CMK (cell line): ENCODE data around the gene NHERF1.

Source experiments
- DNase-seq: peaks from one replicate; pipeline ENCODE4 v3.0.0-alpha.2; 2010; ENCODE audit warnings: low read depth

Gene NHERF1

GRCh38 chr17:74749279-74750038 lies 1.0 kb downstream of the NHERF1 start:
- DNase-seq = no peak

DNA sequence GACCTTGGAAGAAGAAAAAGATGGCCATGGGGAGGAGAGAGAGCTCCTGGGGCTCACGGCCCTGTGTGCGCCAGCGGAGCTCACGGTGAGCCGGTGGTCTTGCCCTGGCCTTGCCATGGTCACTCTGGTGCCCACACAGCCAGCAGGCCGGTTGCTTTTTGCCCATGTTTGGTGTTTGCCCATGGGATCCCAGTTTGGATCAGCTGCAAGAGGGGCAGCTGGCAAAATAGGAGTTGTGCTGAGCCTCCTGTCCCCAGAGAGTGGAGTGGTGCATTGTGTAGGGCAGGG lies 1.6 kb downstream of the NHERF1 start:
- no peak for DNase-seq

DNA sequence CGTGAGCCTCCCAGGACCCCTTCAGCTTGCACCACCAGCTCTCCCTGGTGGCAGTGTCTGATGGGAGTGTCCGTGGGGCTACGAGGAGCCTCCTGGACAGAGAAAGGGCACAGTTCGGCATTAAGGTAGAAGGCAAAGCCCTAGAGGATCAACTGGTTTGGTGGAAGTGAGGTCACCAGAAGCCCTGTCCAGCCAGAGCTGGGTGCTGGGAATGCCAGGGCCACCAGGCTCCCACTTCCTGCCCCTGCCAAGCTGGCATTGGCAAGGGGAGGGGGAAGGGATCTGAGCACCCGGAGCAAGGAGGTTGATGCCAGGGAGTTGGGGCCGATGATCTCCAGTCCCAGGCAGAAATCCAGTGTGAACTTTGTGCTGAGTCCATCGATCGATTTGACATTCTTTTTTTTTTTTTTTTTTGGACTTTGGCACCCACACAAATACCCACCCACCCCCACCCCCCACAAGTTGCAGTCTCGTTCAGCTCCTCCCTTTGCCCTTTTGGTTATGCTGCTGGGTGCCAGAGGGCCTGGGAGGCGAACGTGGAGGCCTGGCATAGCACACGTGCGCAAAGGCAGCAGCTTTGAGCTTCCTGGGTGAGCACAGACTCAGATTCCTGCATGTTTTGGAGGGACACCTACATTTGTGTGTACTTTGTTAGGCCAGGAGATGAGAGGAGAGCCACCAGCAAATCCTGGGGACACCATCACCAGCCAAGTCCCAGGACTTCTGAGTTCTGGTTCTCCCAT lies 2.1 kb downstream of the NHERF1 start:
- DNase-seq = no peak

GRCh38 chr17:74752415-74752814 lies 4.0 kb downstream of the NHERF1 start:
- no peak for DNase-seq

GRCh38 chr17:74752822-74753401 lies 4.5 kb downstream of the NHERF1 start:
- DNase-seq = no peak

DNA sequence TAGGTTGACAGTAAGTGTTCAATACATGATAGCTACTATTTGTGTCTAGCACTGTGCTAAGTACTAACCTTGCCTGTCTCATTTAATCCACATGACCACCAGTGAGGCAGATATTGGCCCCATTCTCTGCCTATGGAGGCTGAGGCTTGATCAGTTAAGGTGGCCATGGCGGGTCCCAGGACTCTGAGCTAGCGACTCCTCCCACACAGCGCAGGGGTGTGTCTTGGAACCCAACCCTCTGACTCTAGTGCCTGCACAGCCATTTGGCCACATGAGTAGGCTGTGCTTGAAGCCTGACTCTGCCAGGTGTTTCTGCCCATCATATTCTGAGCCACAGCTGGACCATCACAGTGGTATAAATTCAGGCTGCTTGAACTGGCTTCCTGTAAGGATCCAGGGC lies 6.4 kb downstream of the NHERF1 start:
- no peak for DNase-seq

DNA sequence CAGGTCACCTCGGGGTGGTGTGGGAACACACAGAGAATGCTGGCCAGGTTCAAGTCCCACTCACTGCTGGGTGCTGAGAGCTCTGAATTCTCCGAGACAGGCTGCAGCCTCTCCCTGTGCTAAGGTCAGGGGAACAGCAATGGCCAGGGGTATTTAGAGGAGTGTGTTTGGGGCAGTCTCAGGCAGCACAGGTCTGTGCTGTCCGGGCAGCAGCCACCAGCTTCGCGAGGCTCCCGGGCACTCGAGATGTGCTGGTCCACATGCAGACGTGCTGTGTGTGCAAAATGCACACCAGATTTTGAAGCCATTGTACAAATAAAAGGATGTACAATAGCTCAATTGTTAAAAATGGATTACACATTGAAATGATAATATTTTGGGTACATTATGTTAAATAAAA lies 7.1 kb downstream of the NHERF1 start:
- DNase-seq = no peak

GRCh38 chr17:74756891-74757290 lies 8.5 kb downstream of the NHERF1 start:
- no peak for DNase-seq

GRCh38 chr17:74757502-74757901 lies 9.1 kb downstream of the NHERF1 start:
- no peak for DNase-seq

DNA sequence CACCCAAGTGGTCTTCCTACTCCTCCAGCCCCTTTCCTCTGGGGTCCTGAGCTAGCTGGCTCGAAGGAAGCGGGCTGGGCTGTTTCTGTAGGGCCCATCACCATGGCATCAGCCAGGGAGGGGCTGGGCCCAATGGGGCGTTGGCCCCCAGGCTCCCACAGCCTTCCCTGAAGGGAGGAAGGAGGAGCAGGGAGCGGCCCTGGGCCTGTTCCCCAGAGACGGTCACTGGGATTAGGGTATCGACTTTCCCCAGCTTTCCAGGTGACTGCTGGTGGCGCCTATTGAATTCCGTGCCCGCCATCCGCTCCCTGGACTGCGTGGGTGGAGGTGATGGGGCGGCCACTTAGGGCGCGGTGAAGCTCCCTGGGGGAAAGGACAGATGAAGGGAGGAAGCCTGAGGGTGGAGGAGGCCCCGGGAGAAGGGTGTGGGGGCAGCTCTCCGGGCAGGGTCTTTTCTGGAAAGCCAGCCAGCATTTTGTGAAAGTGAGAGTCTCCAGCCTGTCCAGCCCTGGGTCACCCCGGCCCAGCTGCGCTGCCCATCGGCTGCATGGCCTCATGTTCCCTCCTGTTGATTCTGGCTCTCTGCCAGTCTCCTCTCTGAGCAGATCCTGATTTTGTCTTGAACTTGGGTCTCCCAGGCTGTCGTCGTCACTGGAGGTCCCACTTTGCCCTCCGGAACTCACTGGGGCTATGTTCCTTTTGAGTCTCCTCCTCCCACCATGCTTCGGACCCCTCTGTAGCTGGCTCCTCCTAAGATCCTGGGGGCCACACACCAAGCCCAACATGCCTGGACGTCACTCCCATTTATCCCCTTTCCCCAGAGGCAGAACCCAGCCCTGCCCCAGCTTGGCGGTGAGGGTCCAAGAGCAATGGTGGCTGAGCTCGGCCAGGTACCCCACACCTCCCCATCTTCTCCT lies 9.8 kb downstream of the NHERF1 start:
- no peak for DNase-seq

DNA sequence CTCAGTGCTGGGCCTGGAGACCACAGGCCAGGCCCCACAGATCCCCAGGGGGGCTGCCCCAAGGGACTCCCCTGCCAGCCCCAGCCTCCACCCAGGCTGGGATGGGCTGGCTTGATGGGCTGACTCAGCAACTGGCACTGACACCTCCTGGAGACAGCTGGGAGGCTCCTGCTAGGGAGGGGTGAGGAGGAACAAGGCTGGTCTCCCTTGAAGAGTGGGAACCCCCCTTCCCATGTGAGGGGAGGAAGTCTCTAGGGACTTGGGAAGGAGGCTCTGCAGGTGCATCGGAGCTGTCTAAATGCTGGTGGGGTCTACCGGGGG lies 10.4 kb downstream of the NHERF1 start:
- no peak for DNase-seq

- DNase-seq = no peak
Observed at GRCh38 chr17:74759243-74759801, 10.9 kb downstream of the NHERF1 start.

GRCh38 chr17:74759941-74760340 lies 11.5 kb downstream of the NHERF1 start:
- no peak for DNase-seq

DNA sequence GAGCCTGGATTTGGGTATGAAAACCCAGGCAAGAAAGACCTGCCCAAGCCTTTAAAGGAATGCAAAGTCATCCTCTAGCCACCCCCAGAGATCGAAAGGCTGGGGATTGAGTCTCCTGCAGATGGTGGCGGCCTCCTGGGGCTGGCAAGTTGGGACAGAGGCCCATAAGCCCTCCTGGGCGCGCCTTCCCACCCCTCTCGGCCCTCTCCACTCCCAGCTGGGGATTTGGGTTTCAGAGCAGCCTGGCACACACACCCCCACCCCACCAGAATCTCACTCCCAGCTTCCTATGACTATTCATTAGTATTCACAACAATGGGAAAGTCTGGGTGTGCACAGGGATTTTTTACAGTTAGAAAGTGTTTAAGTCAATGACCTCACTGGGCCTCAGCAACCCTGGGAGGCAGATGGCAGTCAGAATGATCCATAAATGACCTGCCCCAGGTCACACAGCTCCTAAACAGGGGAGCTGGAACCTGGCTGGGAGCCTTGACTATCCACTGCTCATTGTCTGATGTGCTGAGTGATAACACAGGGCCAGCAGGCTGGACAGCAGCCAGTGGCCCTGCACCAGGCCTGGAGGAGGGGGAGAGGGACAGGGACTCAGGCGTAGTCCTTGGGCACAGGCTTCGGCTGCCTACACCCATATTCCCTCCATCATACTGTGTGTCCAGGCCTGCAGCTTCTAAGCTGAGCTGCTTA lies 12.1 kb downstream of the NHERF1 start:
- DNase-seq = no peak

GRCh38 chr17:74761419-74761818 lies 13.0 kb downstream of the NHERF1 start:
- no peak for DNase-seq

DNA sequence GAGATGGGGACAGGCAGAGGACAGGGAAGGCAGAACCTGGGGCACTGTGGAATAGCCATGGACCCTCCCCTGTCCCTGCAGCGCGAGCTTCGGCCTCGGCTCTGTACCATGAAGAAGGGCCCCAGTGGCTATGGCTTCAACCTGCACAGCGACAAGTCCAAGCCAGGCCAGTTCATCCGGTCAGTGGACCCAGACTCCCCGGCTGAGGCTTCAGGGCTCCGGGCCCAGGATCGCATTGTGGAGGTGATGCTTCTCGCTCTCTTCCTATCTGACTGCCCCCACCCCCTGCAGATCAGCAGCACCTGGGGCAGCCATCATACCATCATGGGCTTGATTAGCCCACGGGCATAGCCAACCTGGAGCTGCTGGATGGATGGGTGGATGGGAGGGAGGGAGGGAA lies 13.5 kb downstream of the NHERF1 start:
- no peak for DNase-seq

GRCh38 chr17:74763565-74764387 lies 15.3 kb downstream of the NHERF1 start:
- no peak for DNase-seq

DNA sequence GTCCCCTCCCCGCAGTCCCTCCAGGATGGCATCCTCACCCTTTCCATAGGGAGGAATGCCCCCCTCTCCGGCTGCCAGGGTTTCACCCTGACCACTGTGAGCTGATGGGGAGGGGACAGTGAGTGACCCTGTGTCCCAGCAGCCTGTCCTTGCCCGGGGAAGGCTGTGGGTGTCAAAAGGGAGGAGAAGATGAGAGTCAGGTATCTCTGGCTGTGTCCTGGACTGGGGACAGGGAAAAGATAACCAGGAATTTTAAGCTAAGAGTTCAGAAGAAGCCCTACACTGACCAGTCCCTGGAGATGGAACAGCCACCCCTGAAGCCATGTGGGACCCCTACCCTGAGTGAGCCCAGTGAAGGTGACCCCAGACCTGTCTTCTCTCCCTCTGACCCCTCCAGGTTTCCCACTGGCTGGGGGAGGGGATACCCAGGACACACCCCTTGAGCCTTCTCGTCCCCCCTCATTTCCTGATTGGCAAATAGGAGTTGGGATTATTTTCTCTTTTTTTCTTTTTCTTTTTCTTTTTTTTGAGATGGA lies 16.4 kb downstream of the NHERF1 start:
- no peak for DNase-seq

DNA sequence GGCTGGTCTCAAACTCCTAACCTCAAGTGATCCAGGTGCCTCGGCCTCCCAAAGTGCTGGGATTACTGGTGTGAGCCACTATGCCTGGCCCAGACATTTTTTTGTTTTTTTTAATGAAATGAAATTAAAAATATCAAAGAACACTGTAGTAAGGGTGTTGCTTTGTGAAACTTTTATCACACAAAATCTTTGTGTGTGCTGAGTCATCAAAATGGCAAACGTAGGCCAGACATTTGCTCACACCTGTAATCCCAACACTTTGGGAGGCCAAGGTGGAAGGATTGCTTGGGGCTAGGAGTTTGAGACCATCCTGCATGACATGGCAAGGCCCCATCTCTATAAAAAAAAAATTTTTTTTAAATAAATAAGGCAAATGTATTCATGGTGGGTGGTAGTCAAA lies 18.0 kb downstream of the NHERF1 start:
- no peak for DNase-seq

DNA sequence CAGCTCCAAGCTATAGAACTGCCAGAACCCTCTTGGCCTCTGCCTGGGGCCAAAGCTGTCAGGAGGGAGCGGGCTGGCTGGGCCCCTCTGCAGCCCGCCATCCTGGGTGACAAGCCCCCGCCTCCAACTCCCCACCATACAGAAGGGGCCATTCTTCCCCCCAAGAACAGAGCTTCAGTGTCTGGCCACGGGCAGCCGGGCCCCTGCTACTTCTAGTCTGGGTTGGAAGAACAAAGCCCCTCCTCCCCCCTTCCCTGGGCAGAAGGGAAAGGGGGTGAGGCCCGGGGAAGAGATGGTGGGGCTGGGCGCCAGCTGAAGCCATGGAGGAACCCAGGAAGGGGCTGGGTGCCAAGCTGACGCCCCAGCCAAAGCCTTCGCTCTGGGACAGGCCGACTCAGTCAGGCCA lies 18.7 kb downstream of the NHERF1 start:
- DNase-seq = no peak
